GM12878 (cell line): Measurements from ENCODE around the gene TMPRSS11B. TPM values are rescaled to one million over a fixed set of nuclear protein-coding genes. Genes with fewer than 3 reads are reported as not detected.

ENCODE experiments used
- ATAC-seq: fragments of 200-7000 bp; cut with Tn5 transposase; 3 replicates; pipeline ENCODE4 v1.9.1; 2020; ENCODE audit warnings: mild to moderate bottlenecking, moderate library complexity
- Bru-seq: library from RNA; stranded (reverse); fragments of 400-500 nt; gene quantifications from one replicate; lab custom pipeline; 2021; lab: Mats Ljungman, UMichigan
- BruChase-seq, 2 experiments: library from RNA; stranded (reverse); fragments of 400-500 nt; gene quantifications; one replicate each; lab custom pipeline; 2021; lab: Mats Ljungman, UMichigan
- BruUV-seq: library from RNA; stranded (reverse); fragments of 400-500 nt; replicated peaks from 2 replicates; lab custom pipeline; 2021; lab: Mats Ljungman, UMichigan
- CTCF ChIA-PET: fragments of 300-600 bp; sonication (Branson Sonifier 250); formaldehyde crosslinking; extraction: SDS; loops from one replicate; lab custom pipeline; 2021; ENCODE audit warnings: inconsistent platforms; lab: Yijun Ruan, JAX
- POLR2A ChIA-PET: fragments of 350-600 bp; formaldehyde crosslinking; extraction: SDS; loops from one replicate; lab custom pipeline; 2021; ENCODE audit warnings: inconsistent platforms; lab: Charles Lee
- RAD21 ChIA-PET: fragments of 300-600 bp; sonication (Branson Sonifier 250); formaldehyde crosslinking; loops from one replicate; lab custom pipeline; 2023; ENCODE audit warnings: antibody characterized with exemption; ENCODE audit not compliant: unreplicated experiment; lab: Charles Lee
- SMC1A ChIA-PET: fragments of 300-600 bp; sonication (Branson Sonifier 250); formaldehyde crosslinking; loops from one replicate; lab custom pipeline; 2023; ENCODE audit not compliant: unreplicated experiment, uncharacterized antibody; lab: Charles Lee
- DNase-seq: peaks from one replicate; pipeline ENCODE4 v3.0.0-alpha.2; 2011; ENCODE audit warnings: low read depth, low spot score
- FAIRE-seq: peaks from 3 replicates; lab custom pipeline; 2011; peaks lifted over from hg19 to GRCh38; lab: Jason Lieb, UNC
- H2AFZ ChIP-seq: 2 replicates; pipeline ENCODE4 v1.6.0; 2011; ENCODE audit warnings: low read depth, low read length, control low read depth; ENCODE audit not compliant: control insufficient read depth
- H3K27ac ChIP-seq: 2 replicates; pipeline ENCODE4 v1.5.1; 2011; ENCODE audit warnings: control low read depth; ENCODE audit not compliant: control insufficient read depth, insufficient read depth
- H3K27me3 ChIP-seq, 2 experiments: replicated peaks in 1 of 2; 2 replicates each; pipeline versions ENCODE4 v1.6.0 to v1.6.1; 2011; ENCODE audit warnings: low read length in 1 of 2; ENCODE audit not compliant: control insufficient read depth in 2 of 2, insufficient read depth in 2 of 2
- H3K36me3 ChIP-seq, 2 experiments: 2 replicates each; pipeline ENCODE4 v1.5.1; 2011; ENCODE audit warnings: low read length in 1 of 2; ENCODE audit not compliant: control insufficient read depth in 2 of 2, insufficient read depth in 2 of 2
- H3K4me1 ChIP-seq: 2 replicates; pipeline ENCODE4 v1.6.1; 2011; ENCODE audit warnings: mild to moderate bottlenecking, low read length, moderate library complexity, mixed read lengths; ENCODE audit not compliant: control insufficient read depth, insufficient read depth
- H3K4me2 ChIP-seq: 2 replicates; pipeline ENCODE4 v1.6.0; 2011; ENCODE audit warnings: control low read depth; ENCODE audit not compliant: control insufficient read depth, insufficient read depth
- H3K4me3 ChIP-seq: fragments of 200-600 bp; sonication (generic); 2 replicates; pipeline ENCODE4 v1.5.1; 2016
- H3K79me2 ChIP-seq: 2 replicates; pipeline ENCODE4 v1.6.0; 2011; ENCODE audit warnings: low read length; ENCODE audit not compliant: control insufficient read depth, insufficient read depth
- H3K9ac ChIP-seq: 2 replicates; pipeline ENCODE4 v1.8.0; 2011; ENCODE audit warnings: low read length, control low read depth, mixed read lengths; ENCODE audit not compliant: control insufficient read depth, insufficient read depth
- H3K9me3 ChIP-seq: replicated peaks from 3 replicates; pipeline ENCODE4 v1.5.1; 2011; ENCODE audit warnings: mild to moderate bottlenecking, low read length; ENCODE audit not compliant: control insufficient read depth, insufficient read depth
- H4K20me1 ChIP-seq: 2 replicates; pipeline ENCODE4 v1.6.0; 2011; ENCODE audit not compliant: control insufficient read depth, insufficient read depth
- ATF7 ChIP-seq: fragments of 450-650 bp; IDR thresholded peaks from 2 replicates; pipeline ENCODE4 v1.6.1; 2016; ENCODE audit warnings: low read depth, mild to moderate bottlenecking
- BHLHE40 ChIP-seq, 2 experiments: fragments of 450-650 bp in 1 of 2; IDR thresholded peaks; 2 replicates each; pipeline ENCODE4 v1.6.1; 2011 to 2017; ENCODE audit warnings: low read depth in 2 of 2, borderline replicate concordance in 1 of 2, improper control_type of control experiment in 1 of 2, low read length in 1 of 2, mild to moderate bottlenecking in 1 of 2
- CTCF ChIP-seq, 3 experiments: IDR thresholded peaks in 2 of 3; conservative IDR thresholded peaks in 1 of 3; 2 replicates each; pipeline ENCODE4 v1.5.1; 2011; ENCODE audit warnings: low read depth in 3 of 3, low read length in 3 of 3, mild to moderate bottlenecking in 3 of 3, control low read depth in 2 of 3, moderate library complexity in 2 of 3, inconsistent platforms in 1 of 3, mixed read lengths in 1 of 3; ENCODE audit not compliant: control insufficient read depth in 2 of 3, insufficient read depth in 1 of 3; ENCODE audit errors: extremely low read depth in 1 of 3
- KAT2A ChIP-seq: conservative IDR thresholded peaks from 2 replicates; pipeline ENCODE4 v1.6.1; 2011; ENCODE audit warnings: low read depth, low read length; ENCODE audit not compliant: control insufficient read depth
- KLF5 ChIP-seq: fragments of 450-650 bp; IDR thresholded peaks from 2 replicates; pipeline ENCODE4 v1.6.1; 2014; ENCODE audit warnings: mild to moderate bottlenecking; ENCODE audit not compliant: partially characterized antibody
- NFIC ChIP-seq: IDR thresholded peaks from 2 replicates; pipeline ENCODE4 v1.6.1; 2012; ENCODE audit warnings: low read depth, mild to moderate bottlenecking, inconsistent platforms, low read length, moderate library complexity
- NRF1 ChIP-seq: conservative IDR thresholded peaks from 2 replicates; pipeline ENCODE4 v1.6.1; 2011; ENCODE audit warnings: mild to moderate bottlenecking, low read depth, low read length, improper control_type of control experiment
- RUNX3 ChIP-seq: IDR thresholded peaks from 2 replicates; pipeline ENCODE4 v1.6.1; 2012; ENCODE audit warnings: low read length, inconsistent platforms
- SUPT20H ChIP-seq: IDR thresholded peaks from 2 replicates; pipeline ENCODE4 v1.6.1; 2011; ENCODE audit warnings: low read depth, mild to moderate bottlenecking, low read length, moderate library complexity, borderline replicate concordance; ENCODE audit not compliant: control insufficient read depth
- TBL1XR1 ChIP-seq: IDR thresholded peaks from 2 replicates; pipeline ENCODE4 v1.6.1; 2012; ENCODE audit warnings: low read depth, low read length, improper control_type of control experiment
- YY1 ChIP-seq: IDR thresholded peaks from 2 replicates; pipeline ENCODE4 v1.6.1; 2011; ENCODE audit warnings: low read depth, mild to moderate bottlenecking, low read length
- ZNF217 ChIP-seq: fragments of 450-650 bp; IDR thresholded peaks from 2 replicates; pipeline ENCODE4 v1.6.1; 2017; ENCODE audit warnings: antibody characterized with exemption, mild to moderate bottlenecking
- ZNF687 ChIP-seq: fragments of 450-650 bp; IDR thresholded peaks from 2 replicates; pipeline ENCODE4 v1.6.1; 2017; ENCODE audit warnings: mild to moderate bottlenecking, moderate library complexity
- WGBS: methylation state at CpG from one replicate; pipeline ENCODE4 v1.1.6; 2016; ENCODE audit warnings: low lambda C conversion rate; ENCODE audit not compliant: insufficient replicate concordance, insufficient coverage; ENCODE audit errors: missing lambda C conversion rate; 5-methylcytosine and 5-hydroxymethylcytosine counted together
- in situ Hi-C: fragments of 300-500 bp; cut with MboI; formaldehyde crosslinking; loops from 9 replicates; pipeline ENCODE4 v1.14.3; 2018; ENCODE audit warnings: mixed read lengths
- intact Hi-C: fragments of 100-400 bp; cut with micrococcal nuclease; formaldehyde crosslinking; loops from one replicate; pipeline ENCODE4 v1.14.2; 2022; ENCODE audit not compliant: unreplicated experiment
- long read RNA-seq, 2 experiments: library from polyadenylated mRNA; unstranded; transcript quantifications; one replicate each; pipeline ENCODE4 v2.0.0, GENCODE V29; 2019 to 2020
- polyA minus RNA-seq, 3 experiments: library from RNA; depleted of rRNA, polyadenylated mRNA; stranded (reverse); fragments of >200 nt; gene quantifications; 2 replicates each; pipeline ENCODE4 v1.2.3, GENCODE V29; 2011
- polyA plus RNA-seq, 11 experiments: library from polyadenylated mRNA; depleted of rRNA in 4 of 11; unstranded in 6 of 11; stranded (reverse) in 5 of 11; fragments of >200 nt; fragmentation: Nextera tagmentation in 4 of 11; fragmentation: Illumina TruSeq in 1 of 11; extraction: Ambion mirVana in 4 of 11; extraction: Trizol in 1 of 11; gene quantifications; 1 replicate in 1 of 11; 2 replicates in 10 of 11; pipeline versions ENCODE4 v1.2.1 to v1.2.3, GENCODE V29; 2011 to 2016; ENCODE audit warnings: inconsistent platforms in 2 of 11, missing spikeins in 2 of 11, low read depth in 1 of 11
- total RNA-seq, 4 experiments: library from RNA; depleted of rRNA in 3 of 4; stranded (reverse); fragments of >200 nt in 3 of 4; fragmentation: Illumina TruSeq in 1 of 4; extraction: Trizol in 1 of 4; gene quantifications; 2 replicates each; pipeline versions ENCODE4 v1.2.1 to v1.2.3, GENCODE V29; 2013 to 2021

The TMPRSS11B gene
- total RNA-seq (2013; cell fraction: nucleolus; rRNA removed), result not detected in 2 replicates
- total RNA-seq (2014; rRNA removed) (not detected in 2 replicates), total RNA-seq (2014; rRNA removed; fragmentation: Illumina TruSeq; extraction: Trizol) (not detected in 2 replicates), total RNA-seq (2021) (not detected in 2 replicates), polyA plus RNA-seq (2011; rRNA removed) (0.12 TPM in 1 of 2 replicates, not detected in the other), polyA plus RNA-seq (2014; fragmentation: Illumina TruSeq; extraction: Trizol) (not detected in 2 replicates), polyA plus RNA-seq (2014; fragmentation: Nextera tagmentation; extraction: Ambion mirVana) (not detected), polyA plus RNA-seq (2014; rRNA removed) (not detected in 2 replicates), polyA plus RNA-seq (2016; fragmentation: Nextera tagmentation; extraction: Ambion mirVana) (not detected), polyA minus RNA-seq (2011; rRNA and poly(A)+ RNA removed) (not detected in 2 replicates), Bru-seq, nascent RNA (percentile 5 among the genes with signal in this experiment), BruChase-seq, experiment 1, labeled RNA remaining after a 6-hour chase (percentile 15 among the genes with signal in this experiment), BruChase-seq, experiment 2, labeled RNA remaining after a 2-hour chase (percentile 23 among the genes with signal in this experiment)
- not detected for polyA plus RNA-seq (2011; ENCODE audit: low read depth)
- polyA plus RNA-seq (2011; cell fraction: cytosol; rRNA removed), result 0.01 TPM in 1 of 2 replicates, not detected in the other
- polyA plus RNA-seq (2011; cell fraction: nucleus; rRNA removed), result not detected in 2 replicates
- polyA plus RNA-seq (2012), result not detected in 2 replicates
- not detected in 2 replicates for polyA minus RNA-seq (2011; cell fraction: cytosol; rRNA and poly(A)+ RNA removed)
- not detected in 2 replicates for polyA minus RNA-seq (2011; cell fraction: nucleus; rRNA and poly(A)+ RNA removed)
- long read RNA-seq, experiment 1, result 0 reads
- long read RNA-seq, experiment 2, partial matches to known transcripts, result 0 of 1 reads
- long read RNA-seq, experiment 2, other reads (novel, unspliced or antisense), result 1 of 1 reads

GRCh38 chr4:68245594-68245993 is at the start of gene TMPRSS11B:
TMPRSS11B (minus strand) TSS chr4:68245694; CDS start chr4:68245558, 136 bp downstream.
- Histone ChIP-seq H3K4me2 (no peak within 1 kb of the TSS), H3K27ac (no peak within 1 kb of the TSS), H3K4me3 (no peak within 1 kb of the TSS), H3K9ac (no peak within 1 kb of the TSS), H3K9me3 (no peaks in the 10 kb centered on the region), H3K4me1 (0 out of 2 replicates have a peak, but pooled peaks cover 4% of the 10 kb centered on the region), H3K27me3 (no peaks in the 10 kb centered on the region), H3K36me3 (no peaks in the 10 kb centered on the region), H4K20me1 (no peaks in the 10 kb centered on the region), H2AFZ (no peak within 1 kb of the TSS), H3K79me2 (no peaks in the 10 kb centered on the region)
- in situ Hi-C loops (no loop called here), intact Hi-C loops (no loop called here)
- no peak for ATAC-seq
- whole genome bisulfite sequencing, result 66% methylated on average over 6 of the region's 6 CpGs
- no peak for TF ChIP-seq ZNF687
- no peak for TF ChIP-seq ZNF217
- TF ChIP-seq YY1, result no peak
- TF ChIP-seq KLF5, result no peak
- no peak for TF ChIP-seq TBL1XR1
- no peak for TF ChIP-seq KAT2A
- TF ChIP-seq NRF1, result no peak
- no peak for TF ChIP-seq SUPT20H
- TF ChIP-seq CTCF (IDR thresholded peaks at IDR 0.05 in 2 of 3, conservative IDR thresholded peaks at IDR 0.05 in 1 of 3; ENCODE audit: control insufficient read depth in 2 of 3, extremely low read depth in 1 of 3, insufficient read depth in 1 of 3, low read depth in 3 of 3, low read length in 3 of 3), result no peak
- no peak for TF ChIP-seq NFIC
- TF ChIP-seq ATF7, result no peak
- TF ChIP-seq BHLHE40 (IDR thresholded peaks at IDR 0.05; ENCODE audit: borderline replicate concordance in 1 of 2, low read depth in 2 of 2, low read length in 1 of 2), result no peak
- no peak for TF ChIP-seq RUNX3
- ChIA-PET RAD21 (no interaction called here), POLR2A (no interaction called here), CTCF (no interaction called here), SMC1A (no interaction called here)
- BruUV-seq, result no TSS peak
- no peak for DNase-seq
- FAIRE-seq, result no peak
